HepG2 (cell line): Measurements from ENCODE around the gene ROMO1. TPM values are rescaled to one million over a fixed set of nuclear protein-coding genes. Genes with fewer than 3 reads are reported as not detected.

Experiments used
- HES4 ChIP-seq: sonication (generic); formaldehyde crosslinking; IDR thresholded peaks from 2 replicates; pipeline ENCODE4 v1.9.0; 2021; ENCODE audit warnings: mild to moderate bottlenecking, missing genetic modification reagents, borderline replicate concordance
- HNRNPL ChIP-seq: fragments of 200-400 bp; formaldehyde crosslinking; IDR thresholded peaks from 2 replicates; pipeline ENCODE4 v1.6.1; 2017; ENCODE audit warnings: mild to moderate bottlenecking, low read depth, low read length
- HOXA5 ChIP-seq: sonication (generic); formaldehyde crosslinking; IDR thresholded peaks from 2 replicates; pipeline ENCODE4 v1.4.0; 2020; ENCODE audit warnings: missing genetic modification reagents
- IKZF1 ChIP-seq: fragments of 450-650 bp; IDR thresholded peaks from 2 replicates; pipeline ENCODE4 v1.7.1; 2016
- KDM5A ChIP-seq: fragments of 200-600 bp; sonication (generic); IDR thresholded peaks from 2 replicates; pipeline ENCODE4 v1.7.0; 2018; ENCODE audit warnings: antibody characterized with exemption, mild to moderate bottlenecking, low read length, borderline replicate concordance
- MED8 ChIP-seq: sonication (generic); formaldehyde crosslinking; IDR thresholded peaks from 2 replicates; pipeline ENCODE4 v1.8.1; 2023; ENCODE audit warnings: mild to moderate bottlenecking, missing genetic modification reagents; ENCODE audit not compliant: insufficient replicate concordance
- MTA1 ChIP-seq: sonication (generic); formaldehyde crosslinking; IDR thresholded peaks from 2 replicates; pipeline ENCODE4 v1.4.0; 2020; ENCODE audit warnings: missing genetic modification reagents, mild to moderate bottlenecking, borderline replicate concordance
- RBM39 ChIP-seq: fragments of 200-400 bp; formaldehyde crosslinking; IDR thresholded peaks from one replicate; pipeline ENCODE4 v1.6.1; 2018; ENCODE audit warnings: antibody characterized with exemption, mild to moderate bottlenecking, low read depth, low read length; ENCODE audit not compliant: poor library complexity, severe bottlenecking
- SAP130 ChIP-seq: IDR thresholded peaks from 2 replicates; pipeline ENCODE4 v1.6.1; 2016; ENCODE audit warnings: low read depth
- TBP ChIP-seq: sonication (generic); formaldehyde crosslinking; IDR thresholded peaks from 2 replicates; pipeline ENCODE4 v1.5.0; 2020; ENCODE audit warnings: missing genetic modification reagents
- U2AF2 ChIP-seq: fragments of 200-400 bp; formaldehyde crosslinking; IDR thresholded peaks from 2 replicates; pipeline ENCODE4 v1.6.1; 2017; ENCODE audit warnings: low read depth, mild to moderate bottlenecking, low read length
- YY1 ChIP-seq: IDR thresholded peaks from 2 replicates; pipeline ENCODE4 v1.6.1; 2011; ENCODE audit warnings: low read length, low read depth, moderate library complexity, mild to moderate bottlenecking; ENCODE audit not compliant: insufficient read depth, insufficient replicate concordance
- ZKSCAN1 ChIP-seq: fragments of 150-350 bp; IDR thresholded peaks from 2 replicates; pipeline ENCODE4 v1.6.1; 2014; ENCODE audit warnings: low read length
- ZKSCAN8 ChIP-seq: IDR thresholded peaks from 2 replicates; pipeline ENCODE4 v1.6.1; 2016; ENCODE audit warnings: borderline replicate concordance, missing genetic modification reagents, missing compliant biosample characterization
- ZNF143 ChIP-seq: sonication (generic); formaldehyde crosslinking; IDR thresholded peaks from 2 replicates; pipeline ENCODE4 v1.4.0; 2020; ENCODE audit warnings: missing genetic modification reagents
- ZNF3 ChIP-seq: IDR thresholded peaks from 2 replicates; pipeline ENCODE4 v1.7.0; 2017; ENCODE audit warnings: inconsistent platforms
- polyA plus RNA-seq, 8 experiments: library from polyadenylated mRNA; depleted of rRNA in 3 of 8; stranded (reverse) in 7 of 8; unstranded in 1 of 8; fragments of >200 nt; fragmentation: Illumina TruSeq in 4 of 8; extraction: Trizol in 4 of 8; gene quantifications; 2 replicates each; pipeline versions ENCODE4 v1.2.1 to v1.2.3, GENCODE V29; 2011 to 2016; ENCODE audit warnings: low read depth in 4 of 8, missing spikeins in 1 of 8, mixed read lengths in 1 of 8; ENCODE audit not compliant: insufficient read depth in 1 of 8
- total RNA-seq, 5 experiments: library from RNA; depleted of rRNA; stranded (reverse); fragments of >200 nt; fragmentation: Illumina TruSeq; extraction: Trizol; gene quantifications; 2 replicates each; pipeline ENCODE4 v1.2.3, GENCODE V29; 2016; ENCODE audit warnings: low read depth in 1 of 5
- TF ChIP-seq, protein P1 (sequence below): sonication (generic); formaldehyde crosslinking; IDR thresholded peaks from 2 replicates; pipeline ENCODE4 v1.5.0; 2020; ENCODE audit warnings: missing genetic modification reagents
- TF ChIP-seq, protein P2 (sequence below): sonication (generic); formaldehyde crosslinking; conservative IDR thresholded peaks from 2 replicates; pipeline ENCODE4 v1.4.0; 2020; ENCODE audit warnings: missing genetic modification reagents
- TF ChIP-seq, protein P3 (sequence below): sonication (generic); formaldehyde crosslinking; IDR thresholded peaks from 2 replicates; pipeline ENCODE4 v1.5.1; 2020; ENCODE audit warnings: mild to moderate bottlenecking, moderate library complexity, missing genetic modification reagents
- TF ChIP-seq, protein P4 (sequence below), 2 experiments: sonication (generic) in 1 of 2; formaldehyde crosslinking in 1 of 2; IDR thresholded peaks; 2 replicates each; pipeline versions ENCODE4 v1.6.1 to v1.9.0; 2014 to 2022; ENCODE audit warnings: antibody characterized with exemption in 1 of 2, borderline replicate concordance in 1 of 2, inconsistent platforms in 1 of 2, low read depth in 1 of 2, missing genetic modification reagents in 1 of 2

Gene ROMO1
- total and polyA plus RNA-seq, 2 of the 13 experiments (the other 11 are each of a cell fraction or from before 2014, with no cell fraction given), result 636 to 755 TPM

DNA sequence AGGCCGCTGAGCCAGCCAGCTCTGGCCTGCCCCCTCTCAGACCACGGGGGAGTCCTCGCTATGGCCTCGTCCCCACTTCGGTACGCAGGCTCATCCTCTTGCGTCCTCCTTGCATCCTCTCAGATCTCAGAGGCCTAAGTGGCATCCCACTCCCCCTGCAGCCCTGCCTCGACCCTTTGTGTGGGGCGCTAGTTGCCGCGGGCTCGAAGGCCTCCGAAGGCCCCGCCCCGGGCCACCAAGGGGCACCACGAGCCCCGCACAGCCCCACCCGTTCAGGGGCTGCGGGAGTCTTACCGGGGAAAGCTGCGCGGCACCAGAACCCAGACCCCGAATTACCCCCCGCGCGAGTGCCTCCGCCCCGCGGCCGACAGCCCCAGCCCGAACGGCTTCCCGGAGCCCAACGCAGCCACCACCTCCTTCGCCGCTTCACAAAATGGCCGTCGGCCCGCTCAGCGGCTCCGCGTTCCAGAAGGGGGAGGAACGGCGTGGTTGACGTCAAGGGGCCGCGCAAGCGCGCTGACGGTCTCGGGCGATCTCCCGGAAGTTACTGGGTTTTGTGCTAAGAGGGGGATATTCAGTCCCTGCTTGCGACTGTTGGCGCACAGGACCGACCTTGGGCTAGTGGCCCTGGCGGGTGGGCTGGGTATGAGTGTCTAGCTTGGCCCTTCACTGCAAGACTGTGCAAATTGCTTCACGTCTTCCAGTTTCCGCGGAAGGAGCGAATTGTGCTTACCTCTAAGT is 34.6 kb upstream of the ROMO1 start, which contains the start of the genes CPNE1 and RBM12 (continued):
- TF ChIP-seq MTA1 (peak; percentile 88), ZNF3 (CRISPR knock-in tag) (peak; percentile 72), HNRNPL (peak; percentile 83), HOXA5 (peak; percentile 95), TBP (peak; percentile 94; the same call in 1 of the 2 replicates), MED8 (CRISPR knock-in tag) (peak; percentile 97), ZKSCAN8 (CRISPR knock-in tag) (peak; percentile 84; the same call in 1 of the 2 replicates), SAP130 (peak; percentile 99), HES4 (CRISPR knock-in tag) (peak; percentile 91), RBM39 (peak; percentile 95), U2AF2 (no peak), ZKSCAN1 (0 out of 2 replicates have a peak, but pooled peaks have one; percentile 30), KDM5A (peak; percentile 72), ZNF143 (CRISPR knock-in tag) (peak; percentile 64), IKZF1 (no peak), YY1 (peak; percentile 100)
- TF ChIP-seq, protein P1, sequence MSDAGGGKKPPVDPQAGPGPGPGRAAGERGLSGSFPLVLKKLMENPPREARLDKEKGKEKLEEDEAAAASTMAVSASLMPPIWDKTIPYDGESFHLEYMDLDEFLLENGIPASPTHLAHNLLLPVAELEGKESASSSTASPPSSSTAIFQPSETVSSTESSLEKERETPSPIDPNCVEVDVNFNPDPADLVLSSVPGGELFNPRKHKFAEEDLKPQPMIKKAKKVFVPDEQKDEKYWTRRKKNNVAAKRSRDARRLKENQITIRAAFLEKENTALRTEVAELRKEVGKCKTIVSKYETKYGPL (CRISPR knock-in tag), result 0 out of 2 replicates have a peak, but pooled peaks have one; percentile 0
- TF ChIP-seq, protein P2, sequence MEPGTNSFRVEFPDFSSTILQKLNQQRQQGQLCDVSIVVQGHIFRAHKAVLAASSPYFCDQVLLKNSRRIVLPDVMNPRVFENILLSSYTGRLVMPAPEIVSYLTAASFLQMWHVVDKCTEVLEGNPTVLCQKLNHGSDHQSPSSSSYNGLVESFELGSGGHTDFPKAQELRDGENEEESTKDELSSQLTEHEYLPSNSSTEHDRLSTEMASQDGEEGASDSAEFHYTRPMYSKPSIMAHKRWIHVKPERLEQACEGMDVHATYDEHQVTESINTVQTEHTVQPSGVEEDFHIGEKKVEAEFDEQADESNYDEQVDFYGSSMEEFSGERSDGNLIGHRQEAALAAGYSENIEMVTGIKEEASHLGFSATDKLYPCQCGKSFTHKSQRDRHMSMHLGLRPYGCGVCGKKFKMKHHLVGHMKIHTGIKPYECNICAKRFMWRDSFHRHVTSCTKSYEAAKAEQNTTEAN (CRISPR knock-in tag), result 0 out of 2 replicates have a peak, but pooled peaks have one; percentile 38
- TF ChIP-seq, protein P3, sequence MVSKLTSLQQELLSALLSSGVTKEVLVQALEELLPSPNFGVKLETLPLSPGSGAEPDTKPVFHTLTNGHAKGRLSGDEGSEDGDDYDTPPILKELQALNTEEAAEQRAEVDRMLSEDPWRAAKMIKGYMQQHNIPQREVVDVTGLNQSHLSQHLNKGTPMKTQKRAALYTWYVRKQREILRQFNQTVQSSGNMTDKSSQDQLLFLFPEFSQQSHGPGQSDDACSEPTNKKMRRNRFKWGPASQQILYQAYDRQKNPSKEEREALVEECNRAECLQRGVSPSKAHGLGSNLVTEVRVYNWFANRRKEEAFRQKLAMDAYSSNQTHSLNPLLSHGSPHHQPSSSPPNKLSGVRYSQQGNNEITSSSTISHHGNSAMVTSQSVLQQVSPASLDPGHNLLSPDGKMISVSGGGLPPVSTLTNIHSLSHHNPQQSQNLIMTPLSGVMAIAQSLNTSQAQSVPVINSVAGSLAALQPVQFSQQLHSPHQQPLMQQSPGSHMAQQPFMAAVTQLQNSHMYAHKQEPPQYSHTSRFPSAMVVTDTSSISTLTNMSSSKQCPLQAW (CRISPR knock-in tag), result peak; percentile 98
- TF ChIP-seq, protein P4, sequence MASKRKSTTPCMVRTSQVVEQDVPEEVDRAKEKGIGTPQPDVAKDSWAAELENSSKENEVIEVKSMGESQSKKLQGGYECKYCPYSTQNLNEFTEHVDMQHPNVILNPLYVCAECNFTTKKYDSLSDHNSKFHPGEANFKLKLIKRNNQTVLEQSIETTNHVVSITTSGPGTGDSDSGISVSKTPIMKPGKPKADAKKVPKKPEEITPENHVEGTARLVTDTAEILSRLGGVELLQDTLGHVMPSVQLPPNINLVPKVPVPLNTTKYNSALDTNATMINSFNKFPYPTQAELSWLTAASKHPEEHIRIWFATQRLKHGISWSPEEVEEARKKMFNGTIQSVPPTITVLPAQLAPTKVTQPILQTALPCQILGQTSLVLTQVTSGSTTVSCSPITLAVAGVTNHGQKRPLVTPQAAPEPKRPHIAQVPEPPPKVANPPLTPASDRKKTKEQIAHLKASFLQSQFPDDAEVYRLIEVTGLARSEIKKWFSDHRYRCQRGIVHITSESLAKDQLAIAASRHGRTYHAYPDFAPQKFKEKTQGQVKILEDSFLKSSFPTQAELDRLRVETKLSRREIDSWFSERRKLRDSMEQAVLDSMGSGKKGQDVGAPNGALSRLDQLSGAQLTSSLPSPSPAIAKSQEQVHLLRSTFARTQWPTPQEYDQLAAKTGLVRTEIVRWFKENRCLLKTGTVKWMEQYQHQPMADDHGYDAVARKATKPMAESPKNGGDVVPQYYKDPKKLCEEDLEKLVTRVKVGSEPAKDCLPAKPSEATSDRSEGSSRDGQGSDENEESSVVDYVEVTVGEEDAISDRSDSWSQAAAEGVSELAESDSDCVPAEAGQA (IDR thresholded peaks at IDR 0.05; ENCODE audit: low read depth), result peak; percentile 98
- TF ChIP-seq, protein P4 (CRISPR knock-in tag; IDR thresholded peaks at IDR 0.05; ENCODE audit: borderline replicate concordance), result no peak; the same call in 1 of the 2 replicates
